ENCODE measurements around the gene IFI16.

DNA sequence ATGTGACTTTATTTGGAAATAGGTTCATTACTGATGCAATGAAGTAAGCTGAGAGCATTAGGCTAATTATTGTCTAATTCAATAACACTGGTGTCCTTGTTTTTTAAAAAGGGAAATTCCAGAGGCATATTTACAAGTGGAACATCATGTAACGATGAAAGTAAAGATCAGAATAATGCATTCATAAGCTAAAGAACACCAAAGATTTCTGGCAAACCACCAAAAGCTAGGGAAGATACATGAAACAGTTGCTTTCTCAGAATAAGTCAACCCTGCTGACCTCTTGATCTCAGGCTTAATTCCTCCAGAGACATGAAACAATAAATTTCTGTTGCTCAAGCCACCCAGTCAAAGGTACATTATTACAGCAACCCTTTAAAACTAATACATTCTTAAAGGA, 20.3 kb upstream of the IFI16 start:
- TF ChIP-seq, protein P1, sequence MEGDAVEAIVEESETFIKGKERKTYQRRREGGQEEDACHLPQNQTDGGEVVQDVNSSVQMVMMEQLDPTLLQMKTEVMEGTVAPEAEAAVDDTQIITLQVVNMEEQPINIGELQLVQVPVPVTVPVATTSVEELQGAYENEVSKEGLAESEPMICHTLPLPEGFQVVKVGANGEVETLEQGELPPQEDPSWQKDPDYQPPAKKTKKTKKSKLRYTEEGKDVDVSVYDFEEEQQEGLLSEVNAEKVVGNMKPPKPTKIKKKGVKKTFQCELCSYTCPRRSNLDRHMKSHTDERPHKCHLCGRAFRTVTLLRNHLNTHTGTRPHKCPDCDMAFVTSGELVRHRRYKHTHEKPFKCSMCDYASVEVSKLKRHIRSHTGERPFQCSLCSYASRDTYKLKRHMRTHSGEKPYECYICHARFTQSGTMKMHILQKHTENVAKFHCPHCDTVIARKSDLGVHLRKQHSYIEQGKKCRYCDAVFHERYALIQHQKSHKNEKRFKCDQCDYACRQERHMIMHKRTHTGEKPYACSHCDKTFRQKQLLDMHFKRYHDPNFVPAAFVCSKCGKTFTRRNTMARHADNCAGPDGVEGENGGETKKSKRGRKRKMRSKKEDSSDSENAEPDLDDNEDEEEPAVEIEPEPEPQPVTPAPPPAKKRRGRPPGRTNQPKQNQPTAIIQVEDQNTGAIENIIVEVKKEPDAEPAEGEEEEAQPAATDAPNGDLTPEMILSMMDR (conservative IDR thresholded peaks at IDR 0.05; ENCODE audit: low read length), result no peak
- TF ChIP-seq EZH2phosphoT487 (IDR thresholded peaks at IDR 0.05; ENCODE audit: borderline replicate concordance, low read depth, low read length), result no peak

All from OCI-LY7 (cell line).